SK-N-MC (cell line): ENCODE results near the gene GOLPH3.

ENCODE experiments used
- EZH2 ChIP-seq: fragments of 200-600 bp; sonication (generic); IDR thresholded peaks from one replicate; pipeline ENCODE4 v1.6.1; 2017; ENCODE audit warnings: antibody characterized with exemption
- FOXP2 ChIP-seq: optimal IDR thresholded peaks from 2 replicates; pipeline ENCODE3; 2011; ENCODE audit warnings: mild to moderate bottlenecking, moderate library complexity; ENCODE audit not compliant: insufficient read depth; ENCODE audit errors: extremely low read length, control extremely low read depth
- POLR2AphosphoS5 ChIP-seq: IDR thresholded peaks from 2 replicates; pipeline ENCODE4 v1.6.1; 2012; ENCODE audit warnings: mild to moderate bottlenecking, low read depth, low read length, borderline replicate concordance

DNA sequence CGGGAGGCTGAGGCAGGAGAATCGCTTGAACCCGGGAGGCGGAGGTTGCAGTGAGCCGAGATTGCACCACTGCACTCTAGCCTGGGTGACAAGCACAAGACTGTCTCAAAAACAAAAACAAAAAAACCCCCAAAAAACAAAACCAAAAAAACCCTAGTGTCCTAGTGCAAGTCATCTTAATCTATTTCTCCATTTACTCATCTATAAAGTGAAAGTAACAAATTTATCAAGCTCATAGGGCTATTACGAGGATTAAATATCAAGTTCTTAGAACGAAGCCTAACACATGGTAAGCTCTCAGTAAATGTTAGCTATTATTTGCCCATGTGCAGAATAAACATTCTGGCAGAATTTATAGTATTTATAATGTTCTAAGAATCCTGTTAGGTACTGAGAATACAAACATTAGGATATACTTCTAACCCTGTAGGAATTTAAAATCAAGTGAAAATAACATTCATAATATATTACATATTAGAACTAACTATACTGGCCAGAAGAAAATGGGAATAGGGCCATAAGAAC, 45.0 kb downstream of the GOLPH3 start:
- TF ChIP-seq POLR2AphosphoS5 (no peak), EZH2 (no peak), FOXP2 (no peak)
